ENCODE results near the gene SMC6.

DNA sequence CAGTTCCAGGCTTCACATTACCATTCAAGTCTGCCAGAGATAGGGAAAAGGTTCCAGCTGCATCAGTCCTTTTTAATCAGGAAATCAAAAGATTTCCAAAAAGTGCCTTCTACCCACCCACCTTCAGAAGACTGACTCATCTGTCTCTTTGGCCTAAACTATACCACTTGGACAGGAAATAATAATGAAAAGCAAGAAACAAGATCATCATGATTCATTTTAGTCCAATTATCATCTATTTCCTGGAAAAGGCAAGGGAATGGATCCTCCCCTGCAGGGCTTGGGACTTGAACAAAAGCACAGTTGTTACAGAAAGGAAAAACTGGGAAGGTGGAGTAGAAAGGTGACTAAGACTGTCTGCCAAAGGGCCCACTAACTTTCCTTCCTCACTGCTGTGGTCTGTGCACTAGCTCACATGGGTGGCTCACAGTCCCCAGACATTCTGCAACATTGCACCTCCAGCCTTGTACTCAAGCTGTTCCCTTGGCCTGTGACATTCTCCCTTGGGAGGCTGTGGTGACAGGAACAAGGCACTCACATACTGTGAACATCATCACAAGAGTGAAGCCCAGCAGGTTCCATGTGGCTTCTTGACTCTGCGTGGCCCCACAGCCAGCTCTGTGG, 137.8 kb downstream of the SMC6 start:
- TF ChIP-seq, protein P1, sequence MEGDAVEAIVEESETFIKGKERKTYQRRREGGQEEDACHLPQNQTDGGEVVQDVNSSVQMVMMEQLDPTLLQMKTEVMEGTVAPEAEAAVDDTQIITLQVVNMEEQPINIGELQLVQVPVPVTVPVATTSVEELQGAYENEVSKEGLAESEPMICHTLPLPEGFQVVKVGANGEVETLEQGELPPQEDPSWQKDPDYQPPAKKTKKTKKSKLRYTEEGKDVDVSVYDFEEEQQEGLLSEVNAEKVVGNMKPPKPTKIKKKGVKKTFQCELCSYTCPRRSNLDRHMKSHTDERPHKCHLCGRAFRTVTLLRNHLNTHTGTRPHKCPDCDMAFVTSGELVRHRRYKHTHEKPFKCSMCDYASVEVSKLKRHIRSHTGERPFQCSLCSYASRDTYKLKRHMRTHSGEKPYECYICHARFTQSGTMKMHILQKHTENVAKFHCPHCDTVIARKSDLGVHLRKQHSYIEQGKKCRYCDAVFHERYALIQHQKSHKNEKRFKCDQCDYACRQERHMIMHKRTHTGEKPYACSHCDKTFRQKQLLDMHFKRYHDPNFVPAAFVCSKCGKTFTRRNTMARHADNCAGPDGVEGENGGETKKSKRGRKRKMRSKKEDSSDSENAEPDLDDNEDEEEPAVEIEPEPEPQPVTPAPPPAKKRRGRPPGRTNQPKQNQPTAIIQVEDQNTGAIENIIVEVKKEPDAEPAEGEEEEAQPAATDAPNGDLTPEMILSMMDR (IDR thresholded peaks at IDR 0.05), result no peak
- TF ChIP-seq POLR2A (IDR thresholded peaks at IDR 0.05) (no peak), EP300 (IDR thresholded peaks at IDR 0.05) (no peak), POLR2AphosphoS5 (IDR thresholded peaks at IDR 0.05) (no peak)
